Measurements from ENCODE around the gene GPHN. TPM values are rescaled to one million over a fixed set of nuclear protein-coding genes. Genes with fewer than 3 reads are reported as not detected.

Gene GPHN
- polyA plus RNA-seq, 1 donor (not counting 4 experiments of a cell fraction or from before 2014, with no cell fraction given), result 17.6 TPM

GRCh38 chr14:66530526-66530925 is 22.6 kb downstream of the GPHN start:
- no peaks in the 10 kb centered on the region for H4K20me1 ChIP-seq (ENCODE audit: control insufficient read depth, extremely low read depth, insufficient read depth, low read length)
- H3K4me3 ChIP-seq (ENCODE audit: control insufficient read depth in 2 of 3, extremely low read depth in 1 of 3, insufficient read depth in 2 of 3, low read depth in 1 of 3, low read length in 3 of 3), result no peak overlapping the region
- dilution Hi-C loops (cut with MboI; ENCODE audit: extremely low pct_ligation_motif_present, low sequenced_read_pairs), result no loop called here
- H3K27me3 ChIP-seq (ENCODE audit: control insufficient read depth, extremely low read depth, insufficient read depth, low read length), result no peaks in the 10 kb centered on the region
- TF ChIP-seq EZH2 (IDR thresholded peaks at IDR 0.05; ENCODE audit: low read length) (no peak), CTCF (optimal IDR thresholded peaks at IDR 0.05 in 1 of 3, IDR thresholded peaks at IDR 0.05 in 1 of 3, conservative IDR thresholded peaks at IDR 0.05 in 1 of 3; ENCODE audit: extremely low read depth in 1 of 3, insufficient read depth in 2 of 3, low read length in 3 of 3) (no peak)
- no peaks in the 10 kb centered on the region for H3K9me1 ChIP-seq (ENCODE audit: control insufficient read depth, extremely low read depth, insufficient read depth, low read length)
- FAIRE-seq (no peak), DNase-seq (ENCODE audit: low read depth, low spot score) (no peak)
- H3K4me2 ChIP-seq (ENCODE audit: control insufficient read depth, extremely low read depth, insufficient read depth, low read depth, low read length), result peak overlapping the region; percentile 3
- H3K4me1 ChIP-seq (ENCODE audit: control insufficient read depth, extremely low read depth, insufficient read depth, low read length), result peaks cover 8% of the 10 kb centered on the region
- H3K9me3 ChIP-seq (ENCODE audit: control insufficient read depth, low read depth, low read length), result no peaks in the 10 kb centered on the region
- no peaks in the 10 kb centered on the region for H3K36me3 ChIP-seq (ENCODE audit: control insufficient read depth in 2 of 2, extremely low read depth in 1 of 2, insufficient read depth in 2 of 2, low read length in 2 of 2)
- peaks cover 53% of the 10 kb centered on the region for H3K79me2 ChIP-seq (ENCODE audit: control insufficient read depth, insufficient read depth, low read length)
- H2AFZ ChIP-seq (ENCODE audit: control insufficient read depth, low read length), result no peak overlapping the region
- H3K27ac ChIP-seq (ENCODE audit: control insufficient read depth, insufficient read depth, low read length), result no peak overlapping the region
- H3K9ac ChIP-seq (ENCODE audit: control insufficient read depth, extremely low read depth, insufficient read depth, low read length), result no peak overlapping the region

- Histone ChIP-seq H2AFZ (ENCODE audit: control insufficient read depth, low read length) (no peak overlapping the region), H3K9ac (ENCODE audit: control insufficient read depth, extremely low read depth, insufficient read depth, low read length) (no peak overlapping the region), H3K27ac (ENCODE audit: control insufficient read depth, insufficient read depth, low read length) (no peak overlapping the region), H3K27me3 (ENCODE audit: control insufficient read depth, extremely low read depth, insufficient read depth, low read length) (no peaks in the 10 kb centered on the region), H3K4me1 (ENCODE audit: control insufficient read depth, extremely low read depth, insufficient read depth, low read length) (no peaks in the 10 kb centered on the region), H3K9me3 (ENCODE audit: control insufficient read depth, low read depth, low read length) (no peaks in the 10 kb centered on the region), H3K4me2 (ENCODE audit: control insufficient read depth, extremely low read depth, insufficient read depth, low read depth, low read length) (no peak overlapping the region), H3K4me3 (ENCODE audit: control insufficient read depth in 2 of 3, extremely low read depth in 1 of 3, insufficient read depth in 2 of 3, low read depth in 1 of 3, low read length in 3 of 3) (no peak overlapping the region), H3K9me1 (ENCODE audit: control insufficient read depth, extremely low read depth, insufficient read depth, low read length) (no peaks in the 10 kb centered on the region), H3K79me2 (ENCODE audit: control insufficient read depth, insufficient read depth, low read length) (peaks cover 39% of the 10 kb centered on the region), H4K20me1 (ENCODE audit: control insufficient read depth, extremely low read depth, insufficient read depth, low read length) (no peaks in the 10 kb centered on the region), H3K36me3 (ENCODE audit: control insufficient read depth in 2 of 2, extremely low read depth in 1 of 2, insufficient read depth in 2 of 2, low read length in 2 of 2) (no peaks in the 10 kb centered on the region)
- FAIRE-seq (no peak), DNase-seq (ENCODE audit: low read depth, low spot score) (no peak)
- dilution Hi-C loops (cut with MboI; ENCODE audit: extremely low pct_ligation_motif_present, low sequenced_read_pairs), result no loop called here
- TF ChIP-seq EZH2 (IDR thresholded peaks at IDR 0.05; ENCODE audit: low read length) (no peak), CTCF (optimal IDR thresholded peaks at IDR 0.05 in 1 of 3, IDR thresholded peaks at IDR 0.05 in 1 of 3, conservative IDR thresholded peaks at IDR 0.05 in 1 of 3; ENCODE audit: extremely low read depth in 1 of 3, insufficient read depth in 2 of 3, low read length in 3 of 3) (no peak)
These were observed 31.1 kb downstream of the GPHN start for GRCh38 chr14:66539034-66539433.
